Measurements from ENCODE around the gene FBXO42.
A peak's percentile ranks its signal among the peaks of the same experiment; 100 is the strongest.
"Not testable (repeated sequence)": the region's sequence is repeated elsewhere in the genome, so short reads cannot be mapped to it uniquely, and the experiment has no call there.

The FBXO42 gene

GRCh38 chr1:16241221-16241708 is 111.0 kb downstream of the FBXO42 start:
- no peak for DNase-seq

GRCh38 chr1:16239972-16240491 is 112.2 kb downstream of the FBXO42 start:
- no peak for DNase-seq

GRCh38 chr1:16237343-16237830 is 114.9 kb downstream of the FBXO42 start:
- DNase-seq: no peak

GRCh38 chr1:16236511-16237342 is 115.6 kb downstream of the FBXO42 start, which contains the start of gene CPLANE2:
Gene CPLANE2, minus strand, starts transcription at chr1:16237183. Its CDS starts 441 bp downstream, at chr1:16236742.
- DNase-seq: no peak

GRCh38 chr1:16235944-16236510 is 116.3 kb downstream of the FBXO42 start:
- no peak for DNase-seq

GRCh38 chr1:16235347-16235746 is 116.9 kb downstream of the FBXO42 start:
- DNase-seq: no peak

GRCh38 chr1:16233431-16233830 is 118.8 kb downstream of the FBXO42 start:
- DNase-seq: no peak

GRCh38 chr1:16232316-16232710 is 120.0 kb downstream of the FBXO42 start:
- no peak for DNase-seq

- DNase-seq: no peak
These were observed 120.7 kb downstream of the FBXO42 start for GRCh38 chr1:16231331-16232315.

GRCh38 chr1:16230744-16231143 is 121.5 kb downstream of the FBXO42 start:
- no peak for DNase-seq

GRCh38 chr1:16229976-16230740 is 122.1 kb downstream of the FBXO42 start:
- DNase-seq: no peak

GRCh38 chr1:16226490-16227179 is 125.6 kb downstream of the FBXO42 start:
- no peak for DNase-seq

GRCh38 chr1:16226129-16226489 is 126.2 kb downstream of the FBXO42 start:
- DNase-seq: no peak

- no peak for DNase-seq
These were observed 127.8 kb downstream of the FBXO42 start for GRCh38 chr1:16224472-16224871.

- not testable (repeated sequence) for DNase-seq
These were observed 129.6 kb downstream of the FBXO42 start for GRCh38 chr1:16222716-16223115.

- DNase-seq: no peak
These were observed 130.8 kb downstream of the FBXO42 start for GRCh38 chr1:16221499-16221898.

- no peak for DNase-seq
These were observed 132.2 kb downstream of the FBXO42 start for GRCh38 chr1:16219968-16220500.

- DNase-seq: no peak
These were observed 133.6 kb downstream of the FBXO42 start for GRCh38 chr1:16218674-16219071.

- no peak for DNase-seq
These were observed 134.1 kb downstream of the FBXO42 start for GRCh38 chr1:16218014-16218673.

- DNase-seq: peak; percentile 57
These were observed 135.1 kb downstream of the FBXO42 start for GRCh38 chr1:16217061-16217785.

Measured in cortex of kidney (tissue), 1 donor.